Measurements from ENCODE around the gene ZNRF3.

DNA sequence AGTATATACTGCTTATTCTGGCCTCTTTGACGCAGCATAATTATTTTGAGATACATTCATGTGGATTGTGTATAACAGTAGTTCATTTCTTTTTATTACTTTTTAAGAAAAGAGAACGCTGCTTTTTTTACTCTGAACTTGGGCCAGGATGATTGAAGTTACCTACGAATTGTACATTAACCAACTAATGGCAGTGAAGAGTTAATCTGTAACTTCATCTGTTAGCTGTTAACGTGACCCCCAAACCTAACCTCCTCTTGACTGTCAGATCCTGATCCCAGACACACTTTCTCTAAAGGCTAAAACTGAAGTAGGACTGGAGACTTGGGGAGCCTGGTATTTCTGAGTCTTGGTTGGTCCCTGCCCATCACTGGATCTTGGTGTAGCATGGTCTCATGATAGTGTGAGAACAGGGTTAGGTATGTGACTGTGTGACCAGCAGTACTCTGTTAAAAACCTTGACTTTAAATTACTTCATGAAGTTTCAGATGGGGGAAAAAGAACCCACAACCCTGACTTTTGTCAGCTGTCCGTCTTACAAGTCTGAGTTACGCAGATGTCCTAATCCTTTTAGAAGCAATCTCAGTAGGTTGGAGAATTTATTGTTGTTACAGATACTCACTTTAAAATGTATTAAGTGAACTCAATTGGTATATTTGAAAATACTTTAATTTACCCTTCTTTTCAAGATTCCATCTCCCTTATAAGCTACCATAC is 138.9 kb downstream of the ZNRF3 start:
- TF ChIP-seq TAF1 (IDR thresholded peaks at IDR 0.05; ENCODE audit: low read depth) (no peak), ZBTB7A (IDR thresholded peaks at IDR 0.05; ENCODE audit: low read depth) (no peak), CREB1 (IDR thresholded peaks at IDR 0.05; ENCODE audit: low read depth) (no peak)

Measured in Ishikawa (cell line).